Esophagus muscularis mucosa (tissue), 4 donors: ENCODE measurements around the gene C2CD3.

Experiments
- CTCF ChIP-seq, 3 experiments: fragments of 200-600 bp in 2 of 3; fragments of 450-650 bp in 1 of 3; sonication (generic) in 2 of 3; IDR thresholded peaks; one replicate each; pipeline ENCODE4 v1.5.1; 2017 to 2019; ENCODE audit warnings: antibody characterized with exemption in 3 of 3, mild to moderate bottlenecking in 2 of 3, moderate library complexity in 1 of 3
- EP300 ChIP-seq: sonication (generic); formaldehyde crosslinking; IDR thresholded peaks from one replicate; pipeline ENCODE4 v1.6.1; 2017; ENCODE audit warnings: antibody characterized with exemption
- POLR2A ChIP-seq: fragments of 450-650 bp; IDR thresholded peaks from one replicate; pipeline ENCODE4 v1.6.1; 2017; ENCODE audit warnings: antibody characterized with exemption, moderate library complexity, mild to moderate bottlenecking, low read depth
- POLR2AphosphoS5 ChIP-seq, 2 donors: sonication (generic); formaldehyde crosslinking; IDR thresholded peaks; one replicate each; pipeline ENCODE4 v1.6.1; 2017; ENCODE audit warnings: antibody characterized with exemption in 2 of 2

GRCh38 chr11:74159642-74160041, 11.2 kb downstream of the C2CD3 start:
- no peak for TF ChIP-seq CTCF (IDR thresholded peaks at IDR 0.05)
- TF ChIP-seq POLR2AphosphoS5 (IDR thresholded peaks at IDR 0.05): no peak
- no peak for TF ChIP-seq EP300
- no peak for TF ChIP-seq POLR2A
